GM23248 (cell line): Measurements from ENCODE around the gene RFC5. TPM values are rescaled to one million over a fixed set of nuclear protein-coding genes. Genes with fewer than 3 reads are reported as not detected.

ENCODE experiments used
- DNase-seq: peaks from one replicate; pipeline ENCODE4 v3.0.0-alpha.2; 2015
- H2AFZ ChIP-seq: fragments of 200-600 bp; sonication (generic); 2 replicates; pipeline ENCODE4 v1.6.1; 2016; ENCODE audit warnings: antibody characterized with exemption
- H3F3A ChIP-seq: fragments of 200-600 bp; sonication (generic); 2 replicates; pipeline ENCODE4 v1.6.1; 2016; ENCODE audit warnings: mild to moderate bottlenecking, antibody characterized with exemption, mixed run types; ENCODE audit not compliant: insufficient read depth
- H3K27ac ChIP-seq: fragments of 200-600 bp; sonication (generic); 2 replicates; pipeline ENCODE4 v1.5.1; 2016; ENCODE audit warnings: mild to moderate bottlenecking
- H3K27me3 ChIP-seq: fragments of 200-600 bp; sonication (generic); replicated peaks from 2 replicates; pipeline ENCODE4 v1.6.1; 2016; ENCODE audit warnings: mild to moderate bottlenecking; ENCODE audit not compliant: insufficient read depth
- H3K36me3 ChIP-seq: fragments of 200-600 bp; sonication (generic); 2 replicates; pipeline ENCODE4 v1.6.1; 2016; ENCODE audit warnings: low read depth, mild to moderate bottlenecking
- H3K4me1 ChIP-seq: fragments of 200-600 bp; sonication (generic); 2 replicates; pipeline ENCODE4 v1.6.1; 2016; ENCODE audit warnings: mild to moderate bottlenecking; ENCODE audit not compliant: insufficient read depth
- H3K4me2 ChIP-seq: fragments of 200-600 bp; sonication (generic); one replicate; pipeline ENCODE4 v1.6.1; 2016; ENCODE audit warnings: mild to moderate bottlenecking; ENCODE audit not compliant: unreplicated experiment
- H3K4me3 ChIP-seq: fragments of 200-600 bp; sonication (generic); 2 replicates; pipeline ENCODE4 v1.5.1; 2016; ENCODE audit warnings: mild to moderate bottlenecking
- H3K79me2 ChIP-seq: fragments of 200-600 bp; sonication (generic); 2 replicates; pipeline ENCODE4 v1.6.1; 2016; ENCODE audit warnings: mild to moderate bottlenecking; ENCODE audit not compliant: insufficient read depth
- H3K9ac ChIP-seq: fragments of 200-600 bp; sonication (generic); 2 replicates; pipeline ENCODE4 v1.6.1; 2016; ENCODE audit warnings: mild to moderate bottlenecking
- H3K9me2 ChIP-seq: fragments of 200-600 bp; sonication (generic); 2 replicates; pipeline ENCODE4 v1.6.1; 2016; ENCODE audit warnings: mixed run types, mild to moderate bottlenecking, moderate library complexity; ENCODE audit not compliant: insufficient read depth
- H3K9me3 ChIP-seq: fragments of 200-600 bp; sonication (generic); one replicate; pipeline ENCODE4 v1.6.1; 2017; ENCODE audit warnings: low read depth
- H4K20me1 ChIP-seq: fragments of 200-600 bp; sonication (generic); 2 replicates; pipeline ENCODE4 v1.6.0; 2016; ENCODE audit not compliant: insufficient read depth
- EZH2 ChIP-seq: fragments of 200-600 bp; sonication (generic); IDR thresholded peaks from 2 replicates; pipeline ENCODE4 v1.6.1; 2018; ENCODE audit warnings: antibody characterized with exemption, mild to moderate bottlenecking; ENCODE audit not compliant: insufficient read depth, poor library complexity, severe bottlenecking
- EZH2phosphoT487 ChIP-seq: fragments of 200-600 bp; sonication (generic); IDR thresholded peaks from 2 replicates; pipeline ENCODE4 v1.6.1; 2018; ENCODE audit warnings: antibody characterized with exemption, moderate library complexity, mild to moderate bottlenecking, low read depth; ENCODE audit not compliant: insufficient read depth
- WGBS, 2 experiments: methylation state at CpG; one replicate each; pipeline ENCODE4 v1.1.6; 2015 to 2017; ENCODE audit warnings: low lambda C conversion rate in 2 of 2, low coverage in 1 of 2; ENCODE audit errors: missing lambda C conversion rate in 2 of 2; 5-methylcytosine and 5-hydroxymethylcytosine counted together
- in situ Hi-C: fragments of 300-500 bp; cut with MboI; formaldehyde crosslinking; loops from 2 replicates; pipeline ENCODE4 v1.15.0; 2020
- polyA plus RNA-seq: library from polyadenylated mRNA; unstranded; fragments of >200 nt; fragmentation: Nextera tagmentation; extraction: Ambion mirVana; gene quantifications from 2 replicates; pipeline ENCODE4 v1.2.1, GENCODE V29; 2016
- total RNA-seq: library from RNA; depleted of rRNA; stranded (reverse); fragments of >200 nt; shearing (Covaris generic); gene quantifications from 2 replicates; pipeline ENCODE4 v1.2.3, GENCODE V29; 2014

The RFC5 gene
- total and polyA plus RNA-seq, 2 experiments from 2014 or later: 15.2 to 21.4 TPM

DNA sequence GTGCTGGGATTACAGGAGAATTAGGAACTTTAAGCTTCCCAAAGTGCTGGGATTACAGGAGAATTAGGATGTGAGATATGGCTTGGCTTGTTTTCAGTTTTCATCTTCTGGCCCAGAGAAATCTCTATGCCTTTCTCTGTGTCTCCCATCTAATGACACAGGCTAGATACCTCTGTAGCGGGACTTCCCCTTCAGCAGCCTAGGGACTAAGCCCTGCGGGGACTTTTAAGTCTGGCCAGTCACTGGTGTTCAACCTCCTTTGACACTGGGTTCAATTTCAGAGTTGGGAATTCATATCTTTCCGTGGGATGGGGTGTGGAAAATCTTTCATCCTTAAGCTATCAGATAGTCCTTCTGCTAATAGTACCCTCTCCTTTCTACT lies 6.2 kb downstream of the RFC5 start:
- no peak overlapping the region for H3K4me2 ChIP-seq

DNA sequence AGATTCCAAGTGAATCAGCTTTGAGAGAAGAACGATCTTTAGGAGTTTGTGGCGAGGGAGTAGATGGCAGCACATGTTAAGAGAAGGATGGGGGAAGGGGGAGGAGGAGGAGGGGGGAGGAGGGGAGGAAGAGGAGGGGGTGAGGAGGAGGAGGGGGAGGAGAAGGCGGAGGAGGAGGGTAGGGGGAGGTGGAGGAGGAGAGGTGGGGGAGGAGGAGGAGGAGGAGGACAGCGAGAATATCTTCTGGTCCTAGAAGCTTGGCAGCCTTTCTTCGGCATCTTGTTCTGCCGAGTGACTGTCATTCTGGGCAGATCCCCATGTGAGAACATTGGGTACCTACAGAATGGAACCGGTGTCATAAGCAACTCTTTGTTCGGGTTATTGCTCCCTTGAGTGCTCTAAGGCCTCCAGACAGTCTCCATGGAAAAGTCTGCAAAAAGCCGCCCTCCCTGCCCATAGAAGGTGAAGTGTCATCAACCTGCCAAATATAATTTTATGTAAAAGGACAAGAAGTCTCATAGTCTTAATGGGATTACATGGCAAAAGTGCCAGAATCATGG lies 6.9 kb downstream of the RFC5 start:
- Histone ChIP-seq H3K4me2 (no peak overlapping the region), H3K36me3 (peaks cover 9% of the 10 kb centered on the region; the same call in 1 of the 2 replicates), H3K79me2 (peaks cover 9% of the 10 kb centered on the region; the same call in 1 of the 2 replicates), H3K9me3 (no peaks in the 10 kb centered on the region), H3F3A (no peaks in the 10 kb centered on the region), H3K9me2 (no peaks in the 10 kb centered on the region), H3K27ac (no peak overlapping the region), H2AFZ (no peak overlapping the region), H3K9ac (no peak overlapping the region), H3K27me3 (no peaks in the 10 kb centered on the region), H4K20me1 (no peaks in the 10 kb centered on the region), H3K4me3 (no peak overlapping the region), H3K4me1 (no peaks in the 10 kb centered on the region)
- TF ChIP-seq EZH2phosphoT487 (no peak), EZH2 (no peak)
- WGBS, 2 experiments: 79 to 82% methylated on average over 7 to 9 of the region's 9 CpGs
- no peak for DNase-seq
- in situ Hi-C loops: loop anchor here (10.0 kb wide), 1 partner anchor 149 kb away; no protein-coding TSS in a partner anchor

More for the DNA sequence above, 6.2 kb downstream of the RFC5 start:
- no peak for DNase-seq
- TF ChIP-seq EZH2phosphoT487: no peak
- TF ChIP-seq EZH2: no peak
- no peaks in the 10 kb centered on the region for H3F3A ChIP-seq
- in situ Hi-C loops: loop anchor here (10.0 kb wide), 1 partner anchor 148 kb away; no protein-coding TSS in a partner anchor
- no peak overlapping the region for H3K4me3 ChIP-seq
- H3K27ac ChIP-seq: no peak overlapping the region
- no peaks in the 10 kb centered on the region for H3K9me3 ChIP-seq
- peaks cover 15% of the 10 kb centered on the region for H3K79me2 ChIP-seq
- no peak overlapping the region for H3K9ac ChIP-seq
- no peaks in the 10 kb centered on the region for H3K9me2 ChIP-seq
- H2AFZ ChIP-seq: no peak overlapping the region
- WGBS, 2 experiments: 95 to 100% methylated on average over 3 of the region's 3 CpGs
- no peaks in the 10 kb centered on the region for H3K4me1 ChIP-seq
- H3K36me3 ChIP-seq: peaks cover 9% of the 10 kb centered on the region; the same call in 1 of the 2 replicates
- no peaks in the 10 kb centered on the region for H4K20me1 ChIP-seq
- no peaks in the 10 kb centered on the region for H3K27me3 ChIP-seq

DNA sequence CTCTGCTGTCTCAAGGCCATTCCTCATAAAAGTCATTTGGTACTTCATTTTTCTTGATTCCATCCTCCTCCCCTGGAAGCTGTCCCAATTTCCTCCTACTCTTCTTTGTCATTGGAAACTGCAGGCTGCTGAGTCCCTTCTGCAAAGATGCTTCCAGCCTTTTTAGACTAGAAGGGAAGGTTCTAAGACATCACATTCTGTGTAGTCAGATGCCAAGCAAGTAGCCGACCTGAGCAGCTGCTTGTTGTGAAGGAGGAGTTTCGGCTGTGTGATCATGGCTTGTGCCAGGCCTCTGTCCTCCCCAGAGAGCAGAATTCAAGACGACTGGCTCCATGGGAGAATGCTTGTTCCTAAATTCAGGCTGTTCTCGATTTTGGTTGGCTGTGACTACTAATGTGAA lies 8.7 kb downstream of the RFC5 start:
- Histone ChIP-seq H3K79me2 (no peaks in the 10 kb centered on the region), H3K9me3 (no peaks in the 10 kb centered on the region), H3F3A (peaks cover 14% of the 10 kb centered on the region), H3K4me2 (no peak overlapping the region), H4K20me1 (no peaks in the 10 kb centered on the region), H2AFZ (no peak overlapping the region), H3K9ac (no peak overlapping the region), H3K27ac (no peak overlapping the region), H3K4me1 (no peaks in the 10 kb centered on the region), H3K36me3 (peaks cover 9% of the 10 kb centered on the region; the same call in 1 of the 2 replicates), H3K9me2 (no peaks in the 10 kb centered on the region), H3K4me3 (no peak overlapping the region), H3K27me3 (no peaks in the 10 kb centered on the region)
- no peak for TF ChIP-seq EZH2
- no peak for TF ChIP-seq EZH2phosphoT487
- peak; percentile 22 for DNase-seq
- in situ Hi-C loops: loop anchor here (10.0 kb wide), 1 partner anchor 150 kb away; no protein-coding TSS in a partner anchor
- WGBS, 2 experiments: 74 to 78% methylated on average over 4 of the region's 4 CpGs

DNA sequence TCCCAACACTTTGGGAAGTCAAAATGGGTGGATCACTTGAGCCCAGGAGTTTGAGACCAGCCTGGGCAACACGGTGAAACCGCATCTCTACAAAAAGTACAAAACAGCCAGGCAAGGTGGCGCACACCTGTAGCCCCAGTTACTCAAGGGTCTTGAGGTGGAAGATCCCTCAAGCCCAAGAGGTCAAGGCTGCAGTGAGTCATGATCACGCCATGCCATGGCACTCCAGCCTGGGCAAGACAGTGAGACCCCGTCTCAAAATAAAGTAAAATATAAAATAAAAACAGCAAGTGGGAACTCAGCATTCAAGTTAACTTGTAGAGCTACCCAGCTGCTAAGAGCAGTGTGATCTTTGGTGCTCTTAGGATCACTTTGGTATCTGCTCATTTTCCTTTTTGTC lies 12.7 kb downstream of the RFC5 start:
- H3K79me2 ChIP-seq: peaks cover 9% of the 10 kb centered on the region; the same call in 1 of the 2 replicates
- WGBS, 2 experiments: 99 to 100% methylated on average over 5 of the region's 5 CpGs
- no peaks in the 10 kb centered on the region for H4K20me1 ChIP-seq
- no peaks in the 10 kb centered on the region for H3K9me2 ChIP-seq
- H3K9me3 ChIP-seq: no peaks in the 10 kb centered on the region
- no peak overlapping the region for H3K9ac ChIP-seq
- DNase-seq: no peak
- H3K27me3 ChIP-seq: no peaks in the 10 kb centered on the region
- TF ChIP-seq EZH2phosphoT487 (no peak), EZH2 (no peak)
- H3K36me3 ChIP-seq: peaks cover 43% of the 10 kb centered on the region
- in situ Hi-C loops: loop anchor here (10.0 kb wide), 1 partner anchor 154 kb away; no protein-coding TSS in a partner anchor
- peaks cover 16% of the 10 kb centered on the region for H3K4me1 ChIP-seq
- peaks cover 36% of the 10 kb centered on the region for H3F3A ChIP-seq
- H3K27ac ChIP-seq: no peak overlapping the region
- H3K4me2 ChIP-seq: no peak overlapping the region
- no peak overlapping the region for H3K4me3 ChIP-seq
- no peak overlapping the region for H2AFZ ChIP-seq
